Bronchial smooth muscle cell (primary cell): ENCODE measurements around the gene SUSD6. TPM values are rescaled to one million over a fixed set of nuclear protein-coding genes. Genes with fewer than 3 reads are reported as not detected.

Experiments used
- total RNA-seq: library from RNA; depleted of rRNA; stranded (reverse); fragments of >200 nt; gene quantifications from 2 replicates; pipeline ENCODE4 v1.2.1, GENCODE V29; 2014

Gene SUSD6
- total RNA-seq: 3.2 and 4.6 TPM in 2 replicates

GRCh38 chr14:69611172-69612013, at the start of gene SUSD6:
TSS of gene SUSD6 (plus strand) at chr14:69611596. CDS start at chr14:69658593, 46,997 bp downstream.

GRCh38 chr14:69574263-69574953, 37.0 kb upstream of the SUSD6 start, which contains the start of gene CCDC177:
TSS of gene CCDC177 (minus strand) at chr14:69574871. CDS start at chr14:69573622, 1,249 bp downstream.

Other genes with a start within 250 kb of the SUSD6 start
- 226 and 389 TPM in 2 replicates for gene ERH, start 213.3 kb upstream of the SUSD6 start, total RNA-seq
- 76.0 and 84.9 TPM in 2 replicates for gene SLC39A9, start 212.9 kb upstream of the SUSD6 start, total RNA-seq
- gene PLEKHD1, start 126.9 kb upstream of the SUSD6 start, total RNA-seq: under 0.01 TPM in 2 replicates
- gene CCDC177, start 36.7 kb upstream of the SUSD6 start, total RNA-seq: 0.09 TPM in 1 of 2 replicates, not detected in the other
- 137 and 273 TPM in 2 replicates for gene SRSF5, start 155.5 kb downstream of the SUSD6 start, total RNA-seq
- gene SLC10A1, start 185.6 kb downstream of the SUSD6 start, total RNA-seq: not detected in 2 replicates